ENCODE measurements around the gene ITGAE.

DNA sequence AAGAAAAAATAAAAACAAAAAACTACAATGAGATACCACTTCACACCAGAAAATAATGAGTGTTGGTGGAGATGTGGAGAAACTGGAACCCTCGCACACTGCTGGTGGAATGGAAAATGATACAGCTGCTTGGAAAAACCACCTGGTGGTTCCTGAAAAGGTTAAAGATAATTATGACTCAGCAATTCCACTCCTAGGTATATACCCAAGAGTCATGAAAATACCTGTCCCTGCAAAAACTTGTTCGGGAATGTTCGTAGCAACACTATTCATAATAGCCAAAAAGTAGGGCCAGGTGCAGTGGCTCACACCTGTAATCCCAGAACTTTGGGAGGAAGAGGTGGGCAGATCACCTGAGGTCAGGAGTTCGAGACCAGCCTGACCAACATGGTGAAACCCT is 8.1 kb upstream of the ITGAE start:
- TF ChIP-seq, protein P1, sequence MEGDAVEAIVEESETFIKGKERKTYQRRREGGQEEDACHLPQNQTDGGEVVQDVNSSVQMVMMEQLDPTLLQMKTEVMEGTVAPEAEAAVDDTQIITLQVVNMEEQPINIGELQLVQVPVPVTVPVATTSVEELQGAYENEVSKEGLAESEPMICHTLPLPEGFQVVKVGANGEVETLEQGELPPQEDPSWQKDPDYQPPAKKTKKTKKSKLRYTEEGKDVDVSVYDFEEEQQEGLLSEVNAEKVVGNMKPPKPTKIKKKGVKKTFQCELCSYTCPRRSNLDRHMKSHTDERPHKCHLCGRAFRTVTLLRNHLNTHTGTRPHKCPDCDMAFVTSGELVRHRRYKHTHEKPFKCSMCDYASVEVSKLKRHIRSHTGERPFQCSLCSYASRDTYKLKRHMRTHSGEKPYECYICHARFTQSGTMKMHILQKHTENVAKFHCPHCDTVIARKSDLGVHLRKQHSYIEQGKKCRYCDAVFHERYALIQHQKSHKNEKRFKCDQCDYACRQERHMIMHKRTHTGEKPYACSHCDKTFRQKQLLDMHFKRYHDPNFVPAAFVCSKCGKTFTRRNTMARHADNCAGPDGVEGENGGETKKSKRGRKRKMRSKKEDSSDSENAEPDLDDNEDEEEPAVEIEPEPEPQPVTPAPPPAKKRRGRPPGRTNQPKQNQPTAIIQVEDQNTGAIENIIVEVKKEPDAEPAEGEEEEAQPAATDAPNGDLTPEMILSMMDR (conservative IDR thresholded peaks at IDR 0.05 in 1 of 2, IDR thresholded peaks at IDR 0.05 in 1 of 2; ENCODE audit: extremely low read depth in 1 of 2, insufficient read depth in 1 of 2, low read depth in 1 of 2, low read length in 2 of 2), result peak in 1 of 2 donors; percentile 8
- TF ChIP-seq EZH2 (IDR thresholded peaks at IDR 0.05; ENCODE audit: borderline replicate concordance, low read length), result no peak
